GM18499 (cell line): ENCODE data around the gene NCAM1.

Experiments used
- ATAC-seq: cut with Tn5 transposase; IDR thresholded peaks from one replicate; pipeline ENCODE4 v1.9.1; 2021; ENCODE audit warnings: moderate number of reproducible peaks; ENCODE audit not compliant: insufficient read depth, unreplicated experiment

NCAM1 gene

GRCh38 chr11:113082341-113082955 lies 121.2 kb downstream of the NCAM1 start:
- no peak for ATAC-seq

GRCh38 chr11:113083571-113083970 lies 122.4 kb downstream of the NCAM1 start:
- no peak for ATAC-seq

- ATAC-seq, result no peak
Observed at GRCh38 chr11:113084297-113084696, 123.1 kb downstream of the NCAM1 start.

GRCh38 chr11:113085446-113085845 lies 124.2 kb downstream of the NCAM1 start:
- ATAC-seq, result no peak

- no peak for ATAC-seq
Observed at GRCh38 chr11:113087706-113088105, 126.5 kb downstream of the NCAM1 start.

- no peak for ATAC-seq
Observed at GRCh38 chr11:113090716-113091480, 129.7 kb downstream of the NCAM1 start.

GRCh38 chr11:113091481-113091780 lies 130.2 kb downstream of the NCAM1 start:
- no peak for ATAC-seq

GRCh38 chr11:113096648-113097047 lies 135.4 kb downstream of the NCAM1 start:
- no peak for ATAC-seq

GRCh38 chr11:113103932-113104690 lies 142.9 kb downstream of the NCAM1 start:
- ATAC-seq, result no peak

GRCh38 chr11:113104691-113105251 lies 143.6 kb downstream of the NCAM1 start:
- no peak for ATAC-seq

- no peak for ATAC-seq
Observed at GRCh38 chr11:113105592-113105991, 144.4 kb downstream of the NCAM1 start.

GRCh38 chr11:113106507-113106906 lies 145.3 kb downstream of the NCAM1 start:
- ATAC-seq, result no peak

- ATAC-seq, result no peak
Observed at GRCh38 chr11:113110046-113110445, 148.8 kb downstream of the NCAM1 start.

- no peak for ATAC-seq
Observed at GRCh38 chr11:113111156-113111555, 149.9 kb downstream of the NCAM1 start.

- ATAC-seq, result no peak
Observed at GRCh38 chr11:113112307-113112706, 151.1 kb downstream of the NCAM1 start.

GRCh38 chr11:113113801-113114704 lies 152.8 kb downstream of the NCAM1 start:
- ATAC-seq, result no peak

GRCh38 chr11:113114705-113115027 lies 153.4 kb downstream of the NCAM1 start:
- no peak for ATAC-seq

GRCh38 chr11:113118104-113118503 lies 156.9 kb downstream of the NCAM1 start:
- no peak for ATAC-seq

GRCh38 chr11:113119074-113119473 lies 157.9 kb downstream of the NCAM1 start:
- no peak for ATAC-seq
